Measurements from ENCODE around the gene WHRN.

WHRN gene

DNA sequence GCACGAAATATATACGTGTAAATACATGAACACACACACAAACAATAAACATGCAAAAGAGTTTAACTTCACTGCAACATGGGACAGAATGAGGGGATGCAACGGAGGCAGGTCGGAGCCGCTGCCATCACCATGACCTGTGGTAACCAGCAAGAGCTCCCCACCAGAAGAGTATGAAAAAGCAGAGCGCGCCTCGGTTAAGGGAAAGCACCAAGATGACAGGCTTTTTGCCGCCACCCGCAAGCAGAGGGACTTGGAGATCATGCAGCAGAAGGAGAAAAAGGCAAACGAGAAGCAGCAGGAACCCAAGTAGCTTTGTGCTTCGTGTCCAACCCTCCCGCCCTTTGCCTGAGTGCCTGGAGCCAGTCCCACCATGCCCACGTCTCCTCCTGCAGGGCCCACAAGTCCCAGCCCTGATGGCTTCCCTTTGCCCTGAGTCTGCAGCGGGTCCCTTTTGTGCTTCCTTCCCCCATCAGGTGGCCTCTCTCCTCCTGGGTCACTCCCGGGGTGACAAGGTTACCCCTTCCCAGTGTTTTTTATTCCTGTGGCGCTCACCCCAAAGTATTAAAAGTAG lies 13.8 kb downstream of the WHRN start:
- no peak for DNase-seq (ENCODE audit: low spot score)

DNA sequence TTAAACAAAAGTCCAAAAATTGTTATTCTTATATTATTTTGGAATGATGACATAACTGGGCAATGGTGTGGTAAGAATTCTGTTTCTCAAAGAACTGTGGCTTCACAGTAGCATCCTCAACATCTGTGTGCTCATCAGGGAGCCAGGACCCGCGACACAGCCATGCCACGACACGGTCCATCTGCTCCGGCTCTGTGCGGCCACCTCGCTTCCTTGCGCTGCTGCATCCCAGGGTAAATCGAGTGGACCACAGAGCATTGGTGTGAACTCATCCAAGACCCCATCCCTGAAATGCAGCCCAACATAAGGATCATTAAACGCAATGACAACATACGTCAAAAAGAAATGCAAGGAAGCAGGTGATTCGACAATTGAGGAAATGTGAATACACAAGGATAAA lies 15.3 kb downstream of the WHRN start:
- no peak for DNase-seq (ENCODE audit: low spot score)

DNA sequence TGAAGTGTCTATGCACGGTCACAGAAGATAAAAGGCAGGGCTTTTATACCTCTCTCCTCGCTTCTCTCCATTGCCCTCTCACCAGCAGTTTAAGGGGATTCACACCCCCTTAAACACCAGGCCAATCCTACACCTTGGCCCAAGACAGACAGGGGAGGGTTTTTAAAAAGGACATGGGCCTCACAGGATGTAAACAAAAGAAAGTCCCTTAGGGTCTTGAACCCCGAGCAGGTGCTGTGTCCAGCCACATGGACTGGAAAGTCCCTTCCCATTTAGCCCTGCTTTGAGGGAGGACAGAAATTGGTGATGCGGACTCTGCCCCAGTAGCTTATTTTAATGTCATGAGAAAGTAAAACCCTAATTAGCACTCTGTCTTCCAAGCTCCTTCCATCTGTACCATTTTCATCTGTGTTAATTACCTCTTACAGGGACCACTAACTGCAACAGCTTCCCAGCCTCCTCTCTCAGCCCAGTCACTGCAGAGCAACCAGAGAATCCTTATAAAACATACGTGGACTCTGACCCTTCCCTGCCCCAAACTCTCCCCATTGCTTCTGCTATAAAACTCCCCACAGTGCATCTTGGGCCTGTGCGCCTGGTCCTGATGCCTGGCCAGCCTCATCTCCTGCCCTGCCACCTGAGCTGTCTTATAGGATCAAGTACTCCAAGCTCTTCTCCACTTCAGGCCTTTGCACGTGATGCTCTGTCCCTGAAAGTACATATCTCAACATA lies 16.7 kb downstream of the WHRN start:
- no peak for DNase-seq (ENCODE audit: low spot score)

DNA sequence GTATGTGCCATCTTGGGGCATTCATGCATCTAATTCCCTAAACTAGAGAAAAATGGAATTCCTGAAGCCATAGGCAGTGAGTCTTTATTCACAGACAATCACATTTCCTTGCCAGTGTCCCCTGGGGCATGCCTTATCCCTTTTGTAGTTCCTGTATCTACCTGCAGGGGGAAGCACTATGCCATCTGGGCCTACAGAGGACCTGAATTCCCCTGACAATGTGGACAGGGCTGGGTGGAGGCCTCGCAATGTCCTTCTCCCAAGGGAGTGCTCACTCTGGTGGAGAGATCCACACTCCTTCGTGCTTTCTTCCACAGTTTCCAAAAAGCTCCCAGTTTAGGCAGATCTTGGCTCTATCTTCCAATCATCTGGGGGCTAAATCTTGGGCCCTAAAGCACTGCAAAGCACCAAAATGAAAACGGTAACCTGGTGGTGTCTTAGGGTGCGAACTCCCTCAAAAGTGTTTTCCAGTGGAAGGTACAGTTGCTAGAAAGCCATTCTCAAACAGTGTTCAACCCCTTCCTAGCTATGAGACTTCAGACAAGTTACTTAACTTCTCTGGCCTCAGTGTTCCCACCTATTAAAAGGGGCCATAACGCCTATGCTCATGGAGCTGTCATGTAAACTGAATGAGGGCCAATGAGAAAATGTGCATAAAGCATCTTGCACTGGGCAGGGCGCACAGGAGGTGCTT lies 17.5 kb downstream of the WHRN start:
- peak; percentile 86 for DNase-seq (ENCODE audit: low spot score)

DNA sequence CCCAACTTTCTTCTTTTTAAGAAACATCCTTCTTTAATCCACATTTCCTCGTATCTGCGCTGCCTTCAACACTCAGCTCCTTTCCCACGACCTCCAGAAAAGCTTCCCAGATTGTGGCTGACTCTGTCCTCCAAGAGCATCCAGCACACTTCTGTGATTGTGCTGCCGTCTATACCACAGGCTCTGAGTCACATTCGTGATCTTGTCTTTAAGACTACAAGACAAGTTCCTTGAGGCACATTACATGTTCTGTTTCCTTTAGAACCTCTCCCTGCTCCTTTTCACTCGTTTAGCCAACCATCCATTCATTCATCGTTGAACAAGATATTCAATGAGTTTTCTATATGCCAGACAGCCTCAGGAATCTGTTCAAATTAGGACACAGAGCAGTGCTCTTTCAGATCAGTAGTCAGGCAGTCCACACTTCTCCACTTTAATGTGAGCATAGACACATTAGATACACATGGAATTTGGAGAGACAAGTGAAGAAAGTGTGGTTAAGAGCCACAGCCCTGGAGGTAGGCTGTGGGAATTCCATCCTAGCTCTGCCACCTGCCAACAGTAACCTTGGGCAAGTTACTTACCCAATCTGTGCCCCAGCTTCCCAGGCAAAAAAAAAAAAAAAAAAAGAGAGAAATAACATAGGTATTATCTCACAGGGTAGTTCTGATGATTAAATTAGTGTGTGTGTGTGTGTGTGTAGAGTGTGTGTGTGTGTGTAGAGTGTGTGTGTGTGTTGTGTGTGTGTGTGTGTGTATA lies 18.9 kb downstream of the WHRN start:
- no peak for DNase-seq (ENCODE audit: low spot score)

DNA sequence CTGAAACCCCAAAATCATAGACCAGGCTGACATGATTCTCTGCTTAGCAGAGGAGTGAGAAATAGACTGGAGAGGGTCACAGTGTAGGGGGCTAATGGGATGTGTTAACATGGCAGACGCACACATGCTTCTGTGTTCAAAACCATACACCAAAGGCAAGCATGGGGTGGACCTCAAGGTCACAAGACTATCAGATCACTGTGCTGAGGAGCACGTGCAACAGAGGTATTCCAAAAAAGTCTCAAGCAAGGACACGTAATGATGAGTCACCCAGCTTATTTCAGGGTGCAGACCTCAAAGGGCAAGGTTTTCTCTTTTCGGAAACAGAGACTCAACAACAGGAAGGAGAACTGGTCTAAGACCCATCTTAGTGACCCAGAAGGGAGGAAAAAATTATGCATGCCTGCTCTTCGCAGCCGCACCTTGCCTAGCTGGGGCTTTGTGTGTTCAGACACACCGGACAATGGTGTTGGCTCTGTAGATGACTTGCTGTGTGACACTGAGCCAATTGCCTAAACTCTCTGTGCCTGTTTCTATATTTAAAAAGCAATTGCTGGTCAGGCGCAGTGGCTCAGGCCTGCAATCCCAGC lies 20.3 kb downstream of the WHRN start:
- no peak for DNase-seq (ENCODE audit: low spot score)

DNA sequence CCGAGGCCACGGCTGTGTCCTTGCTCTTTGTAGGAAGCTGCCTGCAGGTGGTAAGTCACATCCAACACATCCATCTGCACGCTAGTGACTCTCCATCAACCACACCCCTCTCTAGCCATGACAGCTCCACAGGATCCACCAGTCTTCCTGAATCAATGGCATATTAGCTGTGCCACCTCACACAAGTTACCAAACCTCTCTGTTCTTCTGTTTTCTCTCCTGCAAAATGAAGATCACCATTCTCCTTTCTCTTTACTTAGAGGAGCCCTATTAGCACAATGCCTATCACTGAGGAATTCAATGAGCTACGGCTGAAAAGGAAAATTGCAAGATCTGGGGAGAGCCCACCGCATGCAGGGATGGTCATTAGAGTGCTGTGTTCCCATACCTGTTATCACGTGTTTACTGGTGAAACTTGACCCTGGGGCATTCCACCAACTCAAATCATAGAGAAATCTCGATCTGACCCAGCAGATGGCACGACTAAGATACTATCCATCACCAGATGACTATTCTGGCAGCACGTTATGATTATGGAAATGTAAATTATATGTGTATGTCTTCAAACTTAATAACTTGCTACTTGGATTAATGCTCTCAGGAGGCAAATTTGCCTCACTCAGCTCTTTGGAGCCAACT lies 20.9 kb downstream of the WHRN start:
- no peak for DNase-seq (ENCODE audit: low spot score)

DNA sequence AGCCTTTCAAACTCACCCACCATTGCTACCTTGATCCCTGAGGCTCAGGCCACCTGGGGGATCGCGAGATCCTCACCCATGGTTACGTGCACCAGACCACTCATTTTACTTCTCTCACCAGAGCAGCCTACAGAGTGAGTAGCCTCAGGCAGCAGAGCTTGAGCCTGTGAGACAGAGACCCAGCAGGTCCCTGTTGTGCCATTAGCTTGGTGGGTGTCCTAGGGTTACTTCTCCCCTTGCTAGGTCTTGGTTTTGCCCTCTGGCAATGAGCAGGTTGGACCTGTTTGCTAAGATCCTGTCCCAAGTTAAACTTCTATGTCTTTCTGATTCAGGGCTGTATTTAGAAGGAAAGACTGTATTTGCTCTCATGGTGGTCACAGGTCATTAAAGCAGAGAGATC lies 21.8 kb downstream of the WHRN start:
- DNase-seq (ENCODE audit: low spot score), result no peak

DNA sequence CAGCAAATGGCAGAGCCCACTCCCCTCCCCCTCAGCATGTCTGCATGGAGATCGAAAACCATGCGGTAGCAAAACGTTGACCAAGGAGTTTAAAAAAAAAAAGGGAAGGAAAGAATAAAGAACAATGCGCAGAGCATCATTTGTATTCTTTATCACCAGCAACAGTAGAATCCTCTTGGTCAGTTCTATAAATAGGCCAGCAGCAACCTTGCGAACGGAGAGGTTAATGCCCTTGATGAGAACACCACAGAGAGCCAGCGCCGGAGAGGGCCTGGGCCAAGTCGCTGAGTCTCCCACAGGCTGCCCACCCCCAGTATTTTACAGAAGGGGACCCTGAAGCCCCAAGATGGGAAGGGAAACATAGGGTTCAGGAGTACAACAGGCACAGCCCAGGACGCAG lies 22.7 kb downstream of the WHRN start:
- no peak for DNase-seq (ENCODE audit: low spot score)

DNA sequence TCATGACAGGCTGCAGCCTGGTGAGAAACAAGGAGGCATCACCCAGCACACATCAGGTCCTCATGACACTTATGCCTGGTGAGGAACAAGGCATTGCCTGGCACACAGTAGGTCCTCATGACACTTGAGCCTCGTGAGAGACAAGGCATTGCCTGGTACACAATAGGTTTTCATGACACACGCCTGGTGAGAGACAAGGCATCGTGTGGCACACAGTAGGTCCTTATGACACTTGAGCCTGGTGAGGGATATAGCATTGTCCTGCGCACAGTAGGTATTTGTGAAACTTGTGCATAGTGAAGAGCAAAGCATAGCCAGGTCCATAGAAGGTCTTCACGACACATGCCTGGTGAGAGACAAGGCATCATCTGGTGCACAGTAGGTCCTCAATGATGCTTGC lies 23.5 kb downstream of the WHRN start:
- no peak for DNase-seq (ENCODE audit: low spot score)

DNA sequence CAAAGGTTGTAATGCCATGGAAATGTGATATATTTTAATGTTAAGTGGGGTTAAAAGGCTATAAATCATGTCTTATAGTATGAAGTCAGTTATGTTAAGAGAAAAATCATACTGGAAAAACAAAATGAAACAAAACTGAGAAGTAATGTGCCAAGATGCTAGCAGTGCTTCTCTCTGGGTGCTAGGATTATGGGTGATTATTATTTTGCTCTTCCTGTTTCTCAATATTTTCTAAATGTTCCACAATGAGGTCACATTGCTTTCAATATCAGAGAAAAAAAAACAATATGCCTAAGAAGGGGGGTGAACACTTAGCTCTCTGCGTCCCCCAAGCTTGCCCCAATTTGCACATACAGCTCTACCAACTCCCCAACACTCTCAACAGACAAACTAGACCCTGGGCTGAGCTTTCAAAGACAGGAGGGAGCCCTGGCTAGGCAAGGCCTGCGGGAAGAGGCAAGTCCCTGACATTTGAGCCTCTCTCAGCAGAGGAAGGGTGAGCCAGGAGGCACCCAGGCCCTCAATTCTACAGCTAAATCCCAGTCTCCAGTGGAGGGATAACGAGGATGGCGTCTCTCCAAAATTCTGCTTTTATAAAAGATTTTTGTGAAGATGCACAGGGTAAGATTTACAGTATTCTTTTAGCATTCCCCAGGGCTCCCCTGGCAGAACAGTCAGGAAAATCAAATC lies 24.4 kb downstream of the WHRN start:
- DNase-seq (ENCODE audit: low spot score), result no peak

DNA sequence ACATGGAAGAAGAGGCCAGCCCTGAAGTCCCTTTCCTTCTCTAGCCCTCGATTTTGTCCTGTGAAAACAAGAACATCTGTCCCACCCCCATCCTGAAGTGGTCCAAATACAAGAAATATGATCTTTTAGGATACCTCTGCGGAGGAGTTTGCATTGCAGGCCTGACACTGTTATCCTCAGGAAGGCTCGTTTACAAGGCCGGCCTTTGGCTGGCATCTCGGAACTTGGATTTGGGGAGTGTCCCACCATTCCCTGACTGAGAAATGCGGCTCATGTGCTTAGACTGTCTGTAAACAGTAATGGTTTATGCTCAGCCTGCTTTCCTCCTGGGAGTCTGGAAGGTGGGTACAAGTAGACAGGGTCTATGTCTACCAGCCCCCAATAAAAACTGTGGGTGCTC lies 26.4 kb downstream of the WHRN start:
- no peak for DNase-seq (ENCODE audit: low spot score)

DNA sequence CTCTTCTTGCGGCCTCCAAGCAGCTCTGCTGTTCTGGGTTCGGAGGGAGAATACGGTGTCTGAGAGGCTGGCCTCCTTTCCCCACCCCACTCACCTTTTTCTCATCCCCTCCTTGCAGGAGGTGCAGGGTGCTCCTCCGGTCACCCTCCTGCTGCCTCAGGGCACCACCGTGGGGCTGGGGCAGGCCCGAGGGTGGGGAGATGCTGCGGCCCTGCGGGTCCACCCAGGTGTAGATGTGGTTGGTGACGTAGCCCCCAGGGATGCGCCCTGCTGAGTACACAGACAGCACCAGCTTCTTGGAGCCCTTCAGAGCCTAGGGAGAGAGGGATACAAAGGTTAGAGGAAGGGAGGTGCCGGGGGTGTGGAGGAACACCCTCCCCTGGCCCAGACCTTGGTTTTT lies 26.8 kb downstream of the WHRN start:
- no peak for DNase-seq (ENCODE audit: low spot score)

DNA sequence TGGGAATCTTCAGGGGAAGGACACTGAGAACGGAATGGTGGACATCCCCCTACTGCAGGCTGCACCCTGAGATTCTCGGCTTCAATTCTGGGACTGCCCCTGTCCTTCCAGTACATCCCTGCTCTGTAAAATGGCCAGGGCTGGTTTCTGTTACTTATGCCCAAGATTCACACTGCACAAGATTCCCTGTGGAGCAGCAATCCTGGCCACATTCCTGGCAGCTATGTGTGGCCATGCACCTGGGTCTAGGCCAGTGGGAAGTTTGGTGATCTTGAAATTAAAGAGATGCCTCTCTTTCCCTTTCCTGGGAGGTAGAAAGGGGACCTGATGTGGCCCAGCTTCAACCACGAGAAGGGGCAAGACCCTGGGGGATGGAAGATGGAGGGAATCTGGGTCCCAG lies 27.6 kb downstream of the WHRN start:
- DNase-seq (ENCODE audit: low spot score), result no peak

DNA sequence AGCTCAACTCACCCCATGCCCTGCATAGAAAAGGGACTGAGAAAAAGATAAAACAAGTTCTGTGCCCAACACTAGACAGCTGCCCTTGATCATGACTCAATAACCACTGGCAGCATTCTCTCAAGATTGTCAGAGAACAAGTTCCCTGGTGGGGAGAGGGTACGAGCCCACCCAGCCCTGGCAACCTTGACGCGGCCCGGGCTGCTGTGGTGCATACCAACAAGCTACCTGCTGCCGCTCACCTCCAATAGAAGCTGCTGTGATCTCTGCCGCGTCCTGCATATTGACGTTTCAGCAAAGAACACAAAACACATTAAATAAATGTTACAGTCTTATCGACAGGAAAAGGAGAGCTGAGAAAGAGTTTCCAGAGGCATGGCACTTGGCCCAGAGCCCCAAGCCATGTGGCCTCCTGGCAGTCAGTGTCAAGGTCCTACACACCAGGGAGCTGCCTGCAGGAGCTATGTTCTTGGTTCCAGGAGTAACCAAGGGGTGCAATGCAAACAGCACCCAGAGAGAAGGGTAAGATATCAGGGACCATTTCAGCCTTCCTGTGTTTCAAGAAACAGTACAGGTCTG lies 28.3 kb downstream of the WHRN start:
- no peak for DNase-seq (ENCODE audit: low spot score)

DNA sequence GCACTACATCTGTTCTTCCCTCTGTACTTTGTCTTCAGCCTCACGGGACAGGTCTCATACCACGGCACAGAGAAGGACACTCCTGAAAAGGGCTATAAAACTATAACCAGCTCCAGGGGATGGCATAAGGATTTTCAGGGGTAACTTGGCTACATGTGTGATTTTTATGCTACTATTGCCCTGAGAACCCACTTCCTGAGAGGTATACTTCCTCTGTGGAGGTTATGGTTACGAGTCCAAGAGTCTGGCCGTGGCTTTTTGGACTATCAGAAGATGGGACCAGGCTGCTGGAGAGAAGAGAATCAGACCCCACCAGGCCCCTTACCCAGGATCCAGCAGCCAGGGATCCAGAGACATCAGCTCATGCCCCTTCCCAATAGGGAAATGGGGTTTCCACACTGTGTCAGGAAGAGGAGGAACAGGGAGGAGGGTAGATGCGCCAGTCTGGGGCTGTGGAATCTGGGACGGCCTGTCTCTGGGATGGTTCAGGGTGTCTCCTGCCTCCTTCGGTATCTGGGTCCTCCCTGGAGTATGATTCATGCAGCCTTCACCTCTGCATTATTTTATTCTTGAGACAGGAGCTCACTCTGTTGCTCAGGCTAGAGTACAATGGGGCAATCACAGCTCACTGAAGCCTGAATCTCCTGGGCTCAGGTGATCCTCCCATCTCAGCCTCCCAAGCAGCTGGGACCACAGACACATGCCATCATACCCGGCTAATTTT lies 29.7 kb downstream of the WHRN start:
- no peak for DNase-seq (ENCODE audit: low spot score)

DNA sequence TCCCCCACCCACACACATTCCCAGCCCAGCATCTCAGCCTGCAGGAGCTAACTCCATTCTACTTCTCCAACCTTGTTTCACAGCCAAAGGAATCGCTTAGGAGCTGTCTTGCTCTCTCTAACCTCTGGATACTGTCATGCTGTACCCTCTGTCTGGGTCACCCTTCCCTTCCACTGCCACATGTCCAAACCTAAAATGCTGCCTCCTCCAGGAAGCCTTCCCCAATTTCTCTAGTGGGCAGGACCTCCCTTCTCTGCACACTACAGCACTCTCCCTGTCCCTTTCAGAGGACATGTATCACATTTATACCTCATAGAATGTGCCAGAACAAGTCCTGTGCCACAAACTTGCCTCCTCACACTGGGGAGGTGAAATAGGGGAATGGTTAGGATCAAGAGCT lies 30.8 kb downstream of the WHRN start:
- DNase-seq (ENCODE audit: low spot score), result no peak

DNA sequence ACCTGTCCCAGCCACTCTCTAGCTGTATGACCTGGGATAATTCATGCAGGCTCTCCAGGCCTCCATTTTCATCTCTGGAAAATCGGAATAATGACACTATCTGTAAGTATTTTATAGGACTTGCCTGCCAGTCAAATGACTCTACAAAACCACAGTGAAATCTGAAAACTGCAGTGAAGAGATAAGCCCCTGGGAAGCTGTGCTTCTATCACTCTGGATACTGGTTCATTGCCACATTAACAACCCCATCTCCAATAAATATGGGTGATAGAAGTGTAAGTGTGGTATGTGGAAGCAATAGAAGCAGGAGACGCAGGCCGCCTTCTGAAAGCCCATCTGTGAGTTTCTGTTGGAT lies 31.8 kb downstream of the WHRN start:
- no peak for DNase-seq (ENCODE audit: low spot score)

DNA sequence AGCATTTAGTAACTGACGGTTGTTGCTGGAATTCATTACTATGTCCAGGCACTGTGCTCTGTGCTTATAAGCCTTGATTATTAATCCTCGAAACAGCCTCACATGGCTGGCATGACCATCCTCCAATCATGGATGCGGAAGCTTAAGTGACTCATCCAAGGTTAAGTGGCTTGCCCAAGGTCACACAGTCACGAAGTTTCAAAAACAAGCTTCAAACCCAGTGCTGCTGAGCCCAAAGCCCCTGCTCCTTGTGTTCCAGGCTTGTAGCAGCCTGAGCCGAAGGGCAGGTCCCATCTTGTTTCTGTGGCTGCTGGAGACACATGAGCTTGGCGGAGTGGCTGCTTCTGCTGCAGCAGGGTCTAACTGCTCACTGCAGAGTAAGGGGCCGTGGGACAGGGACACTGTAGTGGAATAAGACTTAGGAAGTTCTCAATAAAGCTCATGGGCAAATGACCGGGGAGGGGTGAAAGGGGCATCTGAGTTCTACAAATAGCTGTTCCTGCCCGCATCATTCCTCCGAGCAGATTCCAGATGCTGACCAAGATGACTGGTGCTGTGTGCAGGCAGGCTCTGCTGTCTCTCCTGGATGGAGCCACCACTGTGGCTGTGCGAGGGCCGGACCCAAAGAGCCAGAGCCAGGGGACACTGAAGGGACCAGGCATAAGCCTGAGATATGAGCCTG lies 32.4 kb downstream of the WHRN start:
- DNase-seq (ENCODE audit: low spot score), result no peak

DNA sequence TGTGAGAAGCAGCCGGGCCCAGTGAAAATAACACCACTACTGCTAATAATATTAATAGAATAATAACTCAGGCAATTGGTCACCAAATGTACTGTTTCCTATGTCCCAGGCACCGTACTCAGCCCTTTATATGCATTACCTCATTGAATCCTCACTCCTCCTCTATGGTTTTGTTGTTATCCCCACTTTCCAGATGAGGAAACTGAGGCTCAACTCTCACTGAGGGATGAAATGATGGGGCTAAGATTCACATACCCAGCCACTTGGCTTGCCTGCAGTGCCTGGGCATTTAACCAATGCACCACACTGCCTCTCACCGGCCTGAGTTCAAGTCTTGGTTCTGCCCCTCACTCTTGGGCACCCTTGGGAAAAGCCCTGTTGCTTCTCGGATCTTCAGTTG lies 34.1 kb downstream of the WHRN start:
- no peak for DNase-seq (ENCODE audit: low spot score)
